ENCODE results near the gene MECR.

DNA sequence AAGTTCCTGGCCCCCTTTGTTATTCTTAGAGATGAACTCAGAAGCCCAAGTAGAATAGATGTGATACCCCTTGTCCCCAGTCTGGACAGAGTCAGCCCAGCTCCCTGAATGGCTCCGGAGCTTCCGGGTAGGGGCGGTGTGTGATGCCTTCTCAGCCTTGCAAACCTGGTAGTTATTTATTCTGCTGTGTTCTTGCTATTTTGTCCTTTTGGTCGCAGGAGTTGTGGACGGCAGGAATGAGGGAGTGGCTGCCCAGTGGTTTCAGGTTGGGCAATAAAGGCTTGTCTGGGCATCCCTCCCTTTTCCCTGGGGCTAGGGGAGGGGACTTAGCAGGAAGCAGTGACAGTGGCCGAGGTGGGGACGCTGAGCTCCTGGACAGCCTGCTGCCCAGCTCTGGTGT lies 8.4 kb upstream of the MECR start:
- TF ChIP-seq, protein P1, sequence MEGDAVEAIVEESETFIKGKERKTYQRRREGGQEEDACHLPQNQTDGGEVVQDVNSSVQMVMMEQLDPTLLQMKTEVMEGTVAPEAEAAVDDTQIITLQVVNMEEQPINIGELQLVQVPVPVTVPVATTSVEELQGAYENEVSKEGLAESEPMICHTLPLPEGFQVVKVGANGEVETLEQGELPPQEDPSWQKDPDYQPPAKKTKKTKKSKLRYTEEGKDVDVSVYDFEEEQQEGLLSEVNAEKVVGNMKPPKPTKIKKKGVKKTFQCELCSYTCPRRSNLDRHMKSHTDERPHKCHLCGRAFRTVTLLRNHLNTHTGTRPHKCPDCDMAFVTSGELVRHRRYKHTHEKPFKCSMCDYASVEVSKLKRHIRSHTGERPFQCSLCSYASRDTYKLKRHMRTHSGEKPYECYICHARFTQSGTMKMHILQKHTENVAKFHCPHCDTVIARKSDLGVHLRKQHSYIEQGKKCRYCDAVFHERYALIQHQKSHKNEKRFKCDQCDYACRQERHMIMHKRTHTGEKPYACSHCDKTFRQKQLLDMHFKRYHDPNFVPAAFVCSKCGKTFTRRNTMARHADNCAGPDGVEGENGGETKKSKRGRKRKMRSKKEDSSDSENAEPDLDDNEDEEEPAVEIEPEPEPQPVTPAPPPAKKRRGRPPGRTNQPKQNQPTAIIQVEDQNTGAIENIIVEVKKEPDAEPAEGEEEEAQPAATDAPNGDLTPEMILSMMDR (IDR thresholded peaks at IDR 0.05; ENCODE audit: low read depth, low read length) = no peak
- TF ChIP-seq EZH2phosphoT487 (IDR thresholded peaks at IDR 0.05; ENCODE audit: low read depth) = no peak

Measured in OCI-LY3 (cell line).